ENCODE measurements around the gene ASPN. TPM values are rescaled to one million over a fixed set of nuclear protein-coding genes. Genes with fewer than 3 reads are reported as not detected.
A peak's percentile ranks its signal among the peaks of the same experiment; 100 is the strongest.

ASPN gene
- total and polyA plus RNA-seq, 4 donors = 1.3 to 18.9 (median 1.8) TPM

GRCh38 chr9:92407818-92408217, 74.5 kb downstream of the ASPN start:
- no peak overlapping the region for H3K9ac ChIP-seq (ENCODE audit: insufficient read depth in 1 of 2, low read length in 2 of 2)
- H3K4me3 ChIP-seq = no peak overlapping the region
- ATAC-seq (ENCODE audit: insufficient read depth, low FRiP score) = no peak
- 94 to 95% methylated on average over 2 of the region's 2 CpGs for WGBS, 2 donors
- H3K4me1 ChIP-seq (ENCODE audit: control insufficient read depth in 5 of 5, insufficient read depth in 5 of 5, low read length in 5 of 5) = peaks cover 0 to 46% (median 4%) of the 10 kb centered on the region in 5 donors
- H3K27ac ChIP-seq (ENCODE audit: low read depth in 1 of 2, low read length in 1 of 2) = no peak overlapping the region
- no peak for DNase-seq
- no peaks in the 10 kb centered on the region for H3K27me3 ChIP-seq (ENCODE audit: control insufficient read depth in 3 of 3, insufficient read depth in 3 of 3, low read length in 2 of 3)
- H3K9me3 ChIP-seq (ENCODE audit: control insufficient read depth in 4 of 4, insufficient read depth in 3 of 4, low read length in 3 of 4) = no peaks in the 10 kb centered on the region
- no peak for TF ChIP-seq CTCF (IDR thresholded peaks at IDR 0.05; ENCODE audit: control extremely low read depth, extremely low read depth)
- no peaks in the 10 kb centered on the region for H3K36me3 ChIP-seq (ENCODE audit: control insufficient read depth in 4 of 4, insufficient read depth in 4 of 4, low read length in 4 of 4)

GRCh38 chr9:92406477-92406876, 75.8 kb downstream of the ASPN start:
- Histone ChIP-seq H3K27ac (ENCODE audit: low read depth in 1 of 2, low read length in 1 of 2) (no peak overlapping the region), H3K9me3 (ENCODE audit: control insufficient read depth in 4 of 4, insufficient read depth in 3 of 4, low read length in 3 of 4) (no peaks in the 10 kb centered on the region), H3K9ac (ENCODE audit: insufficient read depth in 1 of 2, low read length in 2 of 2) (peak overlapping the region in 1 of 2 donors; percentile 67), H3K4me3 (no peak overlapping the region), H3K27me3 (ENCODE audit: control insufficient read depth in 3 of 3, insufficient read depth in 3 of 3, low read length in 2 of 3) (no peaks in the 10 kb centered on the region), H3K4me1 (ENCODE audit: control insufficient read depth in 5 of 5, insufficient read depth in 5 of 5, low read length in 5 of 5) (peaks cover 0 to 50% (median 4%) of the 10 kb centered on the region in 5 donors), H3K36me3 (ENCODE audit: control insufficient read depth in 4 of 4, insufficient read depth in 4 of 4, low read length in 4 of 4) (no peaks in the 10 kb centered on the region)
- TF ChIP-seq CTCF (IDR thresholded peaks at IDR 0.05; ENCODE audit: control extremely low read depth, extremely low read depth) = no peak
- 24 to 32% methylated on average over 3 of the region's 3 CpGs for WGBS, 2 donors
- DNase-seq (peak; percentile 24 to 74 (median 50)), ATAC-seq (ENCODE audit: insufficient read depth, low FRiP score) (peak; percentile 62)

Small RNA genes within 50 kb of the gene (small RNA-seq; reads per million reads assigned to genes)
- gene MIR4670 (ENCODE audit: low replicate concordance) = not detected

Other genes with a start within 250 kb of the ASPN start
- 100 to 1,000 TPM; 115 to 120 TPM for gene IARS1, start 188.8 kb downstream of the ASPN start, total RNA-seq
- 10 to 100 TPM; 21.6 to 49.4 TPM for gene IARS1, start 188.8 kb downstream of the ASPN start, polyA plus RNA-seq
- 10 to 100 TPM; 26.8 to 42.0 TPM for gene NOL8, start 157.2 kb downstream of the ASPN start, total RNA-seq
- gene NOL8, start 157.2 kb downstream of the ASPN start, polyA plus RNA-seq = 10 to 100 TPM; 14.1 to 25.9 TPM
- 10 to 100 TPM in 1 of 2 donors, 1 to 10 TPM in 1; 4.0 to 11.8 TPM for gene CENPP, start 156.6 kb downstream of the ASPN start, total RNA-seq
- gene CENPP, start 156.6 kb downstream of the ASPN start, polyA plus RNA-seq = 1 to 10 TPM; 1.2 to 1.9 TPM
- gene OGN, start 77.9 kb downstream of the ASPN start, total RNA-seq = 100 to 1,000 TPM in 1 of 2 donors, 1 to 10 TPM in 1; 5.6 to 145 TPM
- 1 to 10 TPM in 1 of 2 donors, under 1 TPM in 1; 0.54 to 8.0 TPM for gene OGN, start 77.9 kb downstream of the ASPN start, polyA plus RNA-seq
- gene OMD, start 58.0 kb downstream of the ASPN start, total RNA-seq = 1 to 10 TPM; 1.2 to 5.6 TPM
- gene OMD, start 58.0 kb downstream of the ASPN start, polyA plus RNA-seq = 1 to 10 TPM in 1 of 2 donors, under 1 TPM in 1; 0.30 to 2.0 TPM
- gene ECM2, start 53.5 kb upstream of the ASPN start, total RNA-seq = 10 to 100 TPM in 1 of 2 donors, 1 to 10 TPM in 1; 3.1 to 63.1 TPM
- 1 to 10 TPM in 1 of 2 donors, under 1 TPM in 1; 0.92 to 1.8 TPM for gene ECM2, start 53.5 kb upstream of the ASPN start, polyA plus RNA-seq
- gene IPPK, start 187.6 kb upstream of the ASPN start, total RNA-seq = 1 to 10 TPM; 6.7 to 6.9 TPM
- 1 to 10 TPM; 6.0 to 9.6 TPM for gene IPPK, start 187.6 kb upstream of the ASPN start, polyA plus RNA-seq

Measured in lung (tissue), 13 donors.